ENCODE results near the gene HOMER3.
"Not testable (repeated sequence)": the region's sequence is repeated elsewhere in the genome, so short reads cannot be mapped to it uniquely, and the experiment has no call there.

The HOMER3 gene

DNA sequence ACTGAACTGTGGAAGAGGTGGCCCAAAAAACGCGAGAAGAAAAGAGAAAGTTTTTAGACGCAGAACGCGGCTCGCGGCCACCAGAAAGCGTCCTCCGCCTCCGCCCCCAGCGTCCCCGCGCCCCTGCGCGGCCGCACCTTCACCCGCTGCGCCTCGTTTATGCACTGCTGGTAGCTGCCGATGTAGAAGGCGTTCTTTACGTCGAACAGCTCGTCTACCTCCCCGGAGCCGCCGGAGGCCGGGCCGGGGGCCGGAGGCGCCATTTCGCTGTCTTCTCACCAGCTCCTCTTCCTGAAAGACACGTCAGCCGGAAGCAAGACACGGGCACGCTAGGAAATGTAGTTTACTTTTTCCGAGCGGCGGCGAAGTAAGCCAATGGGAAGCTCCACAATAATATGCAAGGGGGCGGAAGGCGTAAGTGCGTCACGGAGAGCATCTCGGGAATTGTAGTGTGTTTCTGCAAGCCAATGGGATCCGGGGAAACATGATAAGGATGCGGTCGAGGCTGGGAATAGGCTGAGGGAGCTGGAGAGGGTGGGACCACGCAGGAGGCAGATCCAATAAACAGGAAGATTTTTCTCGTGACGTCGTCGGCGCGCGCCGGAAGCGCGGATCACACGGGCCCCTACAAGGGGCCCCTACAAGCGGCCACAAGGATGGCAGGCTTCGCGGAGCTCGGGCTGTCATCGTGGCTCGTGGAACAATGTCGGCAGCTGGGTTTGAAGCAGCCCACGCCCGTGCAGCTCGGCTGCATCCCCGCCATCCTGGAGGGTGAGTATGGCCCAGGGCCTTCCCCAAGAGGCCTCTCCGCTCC lies 21.7 kb downstream of the HOMER3 start, which contains the start of the genes COPE and DDX49:
Gene COPE (minus strand): TSS at position 302 of the 814 bp plus-strand sequence. CDS start 39 bp downstream, at position 263.
Gene DDX49 (plus strand): TSS at position 630 of the 814 bp plus-strand sequence. CDS start 27 bp downstream, at position 657.
- peaks cover 31% of the 10 kb centered on the region for H3K4me1 ChIP-seq (ENCODE audit: insufficient read depth, low read length, severe bottlenecking)
- H3K9ac ChIP-seq (ENCODE audit: low read length) = peak within 1 kb of the TSS; percentile 87
- peak within 1 kb of the TSS; percentile 90 for H3K4me2 ChIP-seq (ENCODE audit: low read length)
- H3F3A ChIP-seq (ENCODE audit: insufficient read depth, low read length) = no peaks in the 10 kb centered on the region
- peaks cover 21% of the 10 kb centered on the region for H3K79me2 ChIP-seq (ENCODE audit: insufficient read depth, low read length)
- peaks cover 41% of the 10 kb centered on the region for H3K36me3 ChIP-seq (ENCODE audit: insufficient read depth, low read length)
- no peaks in the 10 kb centered on the region for H3K9me3 ChIP-seq (ENCODE audit: low read length)
- H3K4me3 ChIP-seq (ENCODE audit: low read depth, low read length, poor library complexity, severe bottlenecking) = peak within 1 kb of the TSS; percentile 94
- H3K9me2 ChIP-seq (ENCODE audit: low read depth, low read length) = no peaks in the 10 kb centered on the region
- no peak for TF ChIP-seq EZH2 (IDR thresholded peaks at IDR 0.05; ENCODE audit: borderline replicate concordance, low read length)
- TF ChIP-seq, protein P1, sequence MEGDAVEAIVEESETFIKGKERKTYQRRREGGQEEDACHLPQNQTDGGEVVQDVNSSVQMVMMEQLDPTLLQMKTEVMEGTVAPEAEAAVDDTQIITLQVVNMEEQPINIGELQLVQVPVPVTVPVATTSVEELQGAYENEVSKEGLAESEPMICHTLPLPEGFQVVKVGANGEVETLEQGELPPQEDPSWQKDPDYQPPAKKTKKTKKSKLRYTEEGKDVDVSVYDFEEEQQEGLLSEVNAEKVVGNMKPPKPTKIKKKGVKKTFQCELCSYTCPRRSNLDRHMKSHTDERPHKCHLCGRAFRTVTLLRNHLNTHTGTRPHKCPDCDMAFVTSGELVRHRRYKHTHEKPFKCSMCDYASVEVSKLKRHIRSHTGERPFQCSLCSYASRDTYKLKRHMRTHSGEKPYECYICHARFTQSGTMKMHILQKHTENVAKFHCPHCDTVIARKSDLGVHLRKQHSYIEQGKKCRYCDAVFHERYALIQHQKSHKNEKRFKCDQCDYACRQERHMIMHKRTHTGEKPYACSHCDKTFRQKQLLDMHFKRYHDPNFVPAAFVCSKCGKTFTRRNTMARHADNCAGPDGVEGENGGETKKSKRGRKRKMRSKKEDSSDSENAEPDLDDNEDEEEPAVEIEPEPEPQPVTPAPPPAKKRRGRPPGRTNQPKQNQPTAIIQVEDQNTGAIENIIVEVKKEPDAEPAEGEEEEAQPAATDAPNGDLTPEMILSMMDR (IDR thresholded peaks at IDR 0.05; ENCODE audit: low read length) = no peak
- no peak within 1 kb of the TSS for H2AFZ ChIP-seq (ENCODE audit: low read length)
- no peaks in the 10 kb centered on the region for H4K20me1 ChIP-seq (ENCODE audit: insufficient read depth, low read length)
- H3K27me3 ChIP-seq (ENCODE audit: insufficient read depth, low read length) = no peaks in the 10 kb centered on the region
- peak within 1 kb of the TSS; percentile 71 for H3K27ac ChIP-seq (ENCODE audit: low read depth, low read length, poor library complexity, severe bottlenecking)

DNA sequence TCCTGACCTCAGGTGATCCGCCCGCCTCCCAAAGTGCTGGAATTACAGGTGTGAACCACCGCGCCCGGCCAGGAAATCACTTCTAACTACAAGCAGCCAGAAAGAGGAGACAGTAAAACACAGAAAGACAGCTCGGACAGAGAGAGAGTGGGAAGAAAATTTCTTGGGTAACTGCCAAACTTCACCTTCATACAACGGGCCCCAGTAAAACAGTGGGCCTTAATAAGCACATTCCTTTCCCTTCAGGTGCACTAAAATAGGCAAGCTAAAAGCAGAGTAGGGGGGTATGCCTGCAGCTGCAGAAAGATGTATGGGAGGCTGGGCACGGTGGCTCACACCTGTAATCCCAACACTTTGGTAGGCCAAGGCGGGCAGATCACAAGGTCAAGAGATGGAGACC lies 23.4 kb downstream of the HOMER3 start:
- not testable (repeated sequence) for H4K20me1 ChIP-seq (ENCODE audit: insufficient read depth, low read length); H3K9me3 ChIP-seq (ENCODE audit: low read length); H3K27ac ChIP-seq (ENCODE audit: low read depth, low read length, poor library complexity, severe bottlenecking); H3K27me3 ChIP-seq (ENCODE audit: insufficient read depth, low read length); H3F3A ChIP-seq (ENCODE audit: insufficient read depth, low read length); H2AFZ ChIP-seq (ENCODE audit: low read length); H3K9me2 ChIP-seq (ENCODE audit: low read depth, low read length); H3K9ac ChIP-seq (ENCODE audit: low read length)
- Histone ChIP-seq H3K4me1 (ENCODE audit: insufficient read depth, low read length, severe bottlenecking) (peaks cover 31% of the 10 kb centered on the region), H3K36me3 (ENCODE audit: insufficient read depth, low read length) (peaks cover 42% of the 10 kb centered on the region), H3K4me3 (ENCODE audit: low read depth, low read length, poor library complexity, severe bottlenecking) (peak overlapping the region; percentile 94), H3K4me2 (ENCODE audit: low read length) (peak overlapping the region; percentile 75), H3K79me2 (ENCODE audit: insufficient read depth, low read length) (peaks cover 21% of the 10 kb centered on the region)

DNA sequence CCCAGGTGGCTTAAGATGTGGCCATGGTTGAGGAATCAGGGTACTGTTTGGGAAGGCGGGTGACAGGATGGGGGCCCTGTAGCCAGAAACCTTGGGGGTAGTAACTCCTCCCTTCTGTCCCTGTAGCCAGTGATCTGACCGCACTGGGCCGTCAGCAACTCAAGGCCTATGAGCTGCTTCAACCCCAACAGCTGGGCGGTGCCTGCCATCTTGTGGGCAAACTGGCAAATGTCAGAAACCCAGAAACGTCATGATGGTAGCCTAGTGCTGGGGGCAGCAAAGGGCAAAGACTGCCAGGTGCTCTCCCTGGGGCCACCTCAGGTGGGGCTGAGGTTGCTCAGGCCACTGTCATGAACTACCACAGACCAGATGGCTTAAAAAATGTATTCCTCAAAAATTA lies 25.4 kb downstream of the HOMER3 start:
- no peaks in the 10 kb centered on the region for H4K20me1 ChIP-seq (ENCODE audit: insufficient read depth, low read length)
- H3K79me2 ChIP-seq (ENCODE audit: insufficient read depth, low read length) = peaks cover 21% of the 10 kb centered on the region

More for the DNA sequence above, 25.4 kb downstream of the HOMER3 start:
- TF ChIP-seq, protein P1 (IDR thresholded peaks at IDR 0.05; ENCODE audit: low read length) = peak; percentile 63
- no peak for TF ChIP-seq EZH2 (IDR thresholded peaks at IDR 0.05; ENCODE audit: borderline replicate concordance, low read length)
- no peak overlapping the region for H3K9ac ChIP-seq (ENCODE audit: low read length)
- no peak overlapping the region for H2AFZ ChIP-seq (ENCODE audit: low read length)
- peaks cover 25% of the 10 kb centered on the region for H3K4me1 ChIP-seq (ENCODE audit: insufficient read depth, low read length, severe bottlenecking)
- H3K4me2 ChIP-seq (ENCODE audit: low read length) = no peak overlapping the region
- no peaks in the 10 kb centered on the region for H3F3A ChIP-seq (ENCODE audit: insufficient read depth, low read length)
- no peaks in the 10 kb centered on the region for H3K9me3 ChIP-seq (ENCODE audit: low read length)
- peaks cover 40% of the 10 kb centered on the region for H3K36me3 ChIP-seq (ENCODE audit: insufficient read depth, low read length)
- no peak overlapping the region for H3K27ac ChIP-seq (ENCODE audit: low read depth, low read length, poor library complexity, severe bottlenecking)
- no peaks in the 10 kb centered on the region for H3K27me3 ChIP-seq (ENCODE audit: insufficient read depth, low read length)
- no peaks in the 10 kb centered on the region for H3K9me2 ChIP-seq (ENCODE audit: low read depth, low read length)
- no peak overlapping the region for H3K4me3 ChIP-seq (ENCODE audit: low read depth, low read length, poor library complexity, severe bottlenecking)

Measured in OCI-LY1 (cell line).